Activated T-cell treated with anti-CD3 and anti-CD28 coated beads, Interleukin-2, amount 50 U/mL, for 72 hours (primary cell): Measurements from ENCODE around the gene KCNT1. TPM values are rescaled to one million over a fixed set of nuclear protein-coding genes. Genes with fewer than 3 reads are reported as not detected.

Experiments
- ATAC-seq, 2 donors: fragments of 150-1000 bp; cut with Tn5 transposase; replicated peaks in 1 of 2; 2 replicates each; pipeline ENCODE4 v1.10.0; 2021; ENCODE audit warnings: moderate library complexity in 2 of 2, mild to moderate bottlenecking in 1 of 2
- DNase-seq, 2 donors: peaks; one replicate each; pipeline ENCODE4 v3.0.0; 2021 to 2022; ENCODE audit warnings: mixed read lengths in 1 of 2
- H3K27ac Mint-ChIP-seq: one replicate; pipeline ENCODE4 v1.8.0; 2022; ENCODE audit warnings: mild to moderate bottlenecking, moderate library complexity, mixed read lengths
- H3K27me3 Mint-ChIP-seq: one replicate; pipeline ENCODE4 v1.8.0; 2022; ENCODE audit warnings: low read depth, mixed read lengths
- H3K36me3 Mint-ChIP-seq, 2 donors: one replicate each; pipeline ENCODE4 v1.8.0; 2022; ENCODE audit warnings: mixed read lengths in 2 of 2, mild to moderate bottlenecking in 1 of 2; ENCODE audit not compliant: insufficient read depth in 2 of 2
- H3K4me1 Mint-ChIP-seq: one replicate; pipeline ENCODE4 v1.8.0; 2022; ENCODE audit warnings: low read depth, mixed read lengths
- H3K4me3 Mint-ChIP-seq, 2 donors: one replicate each; pipeline ENCODE4 v1.8.0; 2022; ENCODE audit warnings: mild to moderate bottlenecking in 2 of 2, mixed read lengths in 2 of 2, moderate library complexity in 2 of 2
- H3K9me3 Mint-ChIP-seq, 2 donors: one replicate each; pipeline ENCODE4 v1.8.0; 2022; ENCODE audit warnings: mixed read lengths in 2 of 2
- total RNA-seq, 2 donors: library from RNA; stranded (reverse); gene quantifications; one replicate each; pipeline ENCODE4 v1.2.3, GENCODE V29; 2022

KCNT1 gene
- total RNA-seq, 2 donors from 2014 or later = not detected

DNA sequence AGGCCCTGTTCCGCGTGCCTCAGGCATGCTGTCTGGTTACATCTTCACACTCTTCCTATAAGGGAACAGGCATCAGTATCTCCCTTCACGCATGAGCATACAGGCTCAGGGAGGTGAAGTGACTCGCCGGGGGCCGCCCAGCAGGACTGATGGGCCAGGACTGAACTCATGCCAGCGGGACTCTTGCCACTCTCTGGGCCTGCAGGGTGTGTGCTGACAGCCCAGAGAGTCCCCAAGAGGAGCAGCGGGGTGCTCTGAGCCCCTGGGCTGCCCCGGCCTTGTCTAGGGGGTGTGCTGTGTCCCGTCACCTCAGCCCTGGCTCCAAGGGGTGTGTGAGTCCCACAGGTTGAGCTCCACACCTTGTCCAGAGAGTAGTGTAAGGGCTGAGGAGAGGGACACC lies 9.9 kb downstream of the KCNT1 start:
- ATAC-seq = no peak
- H3K4me1 Mint-ChIP-seq = no peaks in the 10 kb centered on the region
- no peak for DNase-seq
- no peak overlapping the region for H3K4me3 Mint-ChIP-seq
- H3K9me3 Mint-ChIP-seq = no peaks in the 10 kb centered on the region
- H3K27ac Mint-ChIP-seq = no peak overlapping the region
- H3K27me3 Mint-ChIP-seq = peaks cover 23% of the 10 kb centered on the region
- no peaks in the 10 kb centered on the region for H3K36me3 Mint-ChIP-seq

DNA sequence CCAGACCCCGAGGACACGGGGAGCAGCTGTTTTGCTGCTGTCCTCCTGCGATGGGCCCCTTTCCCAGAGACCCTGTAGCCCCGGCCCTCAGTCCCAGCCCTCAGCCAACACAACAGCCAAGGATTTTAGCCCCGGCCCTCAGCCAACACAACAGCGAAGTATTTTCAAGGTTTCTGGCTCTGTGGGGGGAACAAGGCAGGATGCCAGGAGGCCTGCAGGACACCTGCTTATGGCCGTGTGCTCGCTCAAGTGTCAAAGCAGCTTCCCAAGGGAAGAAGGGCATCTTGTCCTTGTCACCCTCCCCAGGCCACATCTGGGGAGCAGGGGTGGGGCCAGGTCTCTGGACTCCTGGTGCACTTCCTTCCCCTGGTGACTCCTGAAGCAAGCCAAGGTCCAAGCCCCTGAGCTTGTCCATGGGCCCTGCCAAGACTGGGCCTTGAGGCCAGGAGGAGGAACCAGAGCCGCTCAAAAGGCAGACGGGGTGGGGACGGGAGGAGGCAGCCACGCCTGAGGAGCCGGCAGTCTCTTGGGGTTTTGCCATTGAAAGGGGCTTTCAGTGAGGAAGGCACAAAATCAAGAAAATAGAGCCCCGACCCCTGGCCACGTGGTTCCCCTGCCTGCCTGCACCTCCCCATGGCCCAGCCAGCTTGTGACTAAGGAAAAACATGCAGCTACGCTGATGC lies 10.8 kb downstream of the KCNT1 start:
- Mint-ChIP-seq H3K27me3 (peaks cover 27% of the 10 kb centered on the region), H3K4me3 (no peak overlapping the region), H3K4me1 (no peaks in the 10 kb centered on the region), H3K9me3 (no peaks in the 10 kb centered on the region), H3K27ac (no peak overlapping the region), H3K36me3 (no peaks in the 10 kb centered on the region)
- DNase-seq = no peak
- no peak for ATAC-seq

DNA sequence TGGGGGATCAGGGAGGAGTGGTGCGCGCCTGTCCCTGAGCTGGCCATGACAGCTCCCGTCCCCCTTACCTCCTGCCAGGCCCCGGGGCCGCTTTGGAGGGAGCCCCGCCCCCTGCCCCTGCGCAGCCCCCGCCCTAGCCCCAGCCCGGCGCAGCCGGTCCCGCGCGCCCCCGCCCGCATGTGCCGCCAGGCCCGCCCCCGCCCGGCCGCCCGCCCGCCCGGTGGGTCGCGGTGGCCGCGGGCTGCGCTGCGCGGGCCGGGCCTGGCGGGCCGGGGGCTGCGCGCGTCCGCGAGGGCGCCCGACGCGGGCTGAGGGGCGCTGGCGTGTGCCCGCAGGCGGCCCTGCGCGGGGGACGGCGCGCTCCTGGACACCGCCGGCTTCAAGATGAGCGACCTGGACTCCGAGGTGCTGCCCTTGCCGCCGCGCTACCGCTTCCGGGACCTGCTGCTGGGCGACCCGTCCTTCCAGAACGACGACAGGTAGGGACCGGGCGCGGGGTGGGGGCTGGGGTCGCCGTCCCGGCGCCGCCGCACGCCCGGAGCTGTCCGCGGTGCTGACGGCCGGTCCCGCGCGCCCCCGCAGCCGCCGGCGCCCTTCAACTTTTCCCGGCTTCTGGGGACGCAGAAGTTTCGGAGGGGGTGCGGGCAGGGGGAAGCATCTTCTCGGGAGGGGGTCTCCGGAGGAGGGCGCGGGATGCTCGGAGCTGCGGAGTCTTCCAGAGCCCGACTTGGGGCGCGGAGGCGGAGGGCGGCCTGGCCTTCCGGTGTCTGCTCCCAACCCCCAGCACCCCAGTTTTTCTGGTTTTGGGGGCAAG lies 12.5 kb downstream of the KCNT1 start:
- Mint-ChIP-seq H3K4me1 (no peaks in the 10 kb centered on the region), H3K27ac (no peak overlapping the region), H3K9me3 (no peaks in the 10 kb centered on the region), H3K36me3 (no peaks in the 10 kb centered on the region), H3K4me3 (no peak overlapping the region), H3K27me3 (peaks cover 27% of the 10 kb centered on the region)
- no peak for DNase-seq
- no peak for ATAC-seq

DNA sequence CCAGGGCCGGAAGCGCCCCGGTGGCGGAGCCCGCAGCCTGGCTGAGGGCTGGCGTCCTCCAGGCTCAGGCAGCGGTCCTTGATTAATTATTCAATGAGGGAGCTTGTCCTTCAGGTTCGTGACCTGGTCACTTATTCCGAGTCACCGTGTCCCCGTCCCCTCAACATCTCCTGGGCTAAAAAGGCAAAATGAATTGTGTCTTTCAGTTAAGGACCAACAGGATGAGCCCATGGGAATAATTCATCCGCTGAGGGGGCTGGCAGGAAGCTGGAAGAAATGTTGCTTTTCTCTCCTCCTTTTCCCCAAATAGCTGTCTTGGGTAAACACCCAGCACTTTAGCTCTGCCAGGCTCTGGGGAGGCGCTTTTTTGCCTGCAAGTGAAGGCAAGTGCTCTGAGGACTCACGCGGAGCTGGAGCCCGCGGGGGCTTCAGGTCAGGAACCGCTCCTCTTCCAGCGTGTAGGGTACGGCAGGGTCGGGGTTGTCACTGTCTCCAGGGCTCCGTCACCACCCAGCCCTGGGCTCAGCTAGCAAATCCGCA lies 13.1 kb downstream of the KCNT1 start:
- no peak for DNase-seq
- no peak for ATAC-seq
- no peak overlapping the region for H3K27ac Mint-ChIP-seq
- no peaks in the 10 kb centered on the region for H3K36me3 Mint-ChIP-seq
- no peak overlapping the region for H3K4me3 Mint-ChIP-seq
- H3K9me3 Mint-ChIP-seq = no peaks in the 10 kb centered on the region
- no peaks in the 10 kb centered on the region for H3K4me1 Mint-ChIP-seq
- peaks cover 27% of the 10 kb centered on the region for H3K27me3 Mint-ChIP-seq

DNA sequence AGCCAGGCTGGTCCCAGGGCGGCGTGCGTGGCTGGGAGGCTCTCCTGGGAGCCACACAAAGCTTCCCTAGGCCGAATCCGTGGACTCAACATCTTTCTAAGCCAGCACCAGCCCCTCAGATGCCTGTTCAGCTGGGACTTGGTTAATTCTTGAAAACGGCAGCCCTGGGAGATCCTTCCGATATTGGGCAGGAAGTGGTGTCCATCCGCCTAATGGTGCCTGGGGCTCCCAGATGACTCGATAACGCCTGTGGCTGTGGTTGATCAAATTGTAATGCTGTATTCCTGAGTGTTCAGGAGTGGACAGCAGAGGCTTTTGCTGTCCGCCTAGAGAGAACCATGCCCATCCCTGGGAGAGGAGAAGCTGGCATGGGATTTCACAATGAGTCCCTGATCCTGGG lies 14.1 kb downstream of the KCNT1 start:
- Mint-ChIP-seq H3K4me3 (no peak overlapping the region), H3K9me3 (no peaks in the 10 kb centered on the region), H3K4me1 (no peaks in the 10 kb centered on the region), H3K36me3 (no peaks in the 10 kb centered on the region), H3K27me3 (peaks cover 27% of the 10 kb centered on the region), H3K27ac (no peak overlapping the region)
- ATAC-seq (no peak), DNase-seq (no peak)

DNA sequence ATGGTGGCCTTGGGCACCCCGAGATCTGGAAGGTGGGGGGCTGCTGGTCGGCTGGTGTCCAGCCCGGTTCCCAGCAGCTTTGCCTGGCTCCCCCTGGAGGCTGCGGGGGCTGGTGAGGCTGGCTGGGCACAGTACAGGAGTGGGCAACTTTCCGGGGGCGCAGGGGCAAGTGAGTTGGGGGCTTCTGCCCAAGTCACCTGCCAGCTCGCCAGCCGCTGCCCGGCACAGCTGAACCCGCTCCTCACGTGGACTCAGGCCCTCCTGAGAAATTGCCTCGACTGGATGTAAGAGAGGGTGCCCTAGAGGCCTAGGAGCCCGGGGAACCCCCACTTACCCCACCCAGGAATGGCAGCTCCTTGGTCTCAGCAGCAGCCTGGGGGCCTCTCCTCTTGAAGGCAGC lies 15.4 kb downstream of the KCNT1 start:
- no peaks in the 10 kb centered on the region for H3K36me3 Mint-ChIP-seq
- H3K4me1 Mint-ChIP-seq = no peaks in the 10 kb centered on the region
- no peak for DNase-seq
- no peak overlapping the region for H3K4me3 Mint-ChIP-seq
- ATAC-seq = no peak
- peaks cover 27% of the 10 kb centered on the region for H3K27me3 Mint-ChIP-seq
- H3K27ac Mint-ChIP-seq = no peak overlapping the region
- no peaks in the 10 kb centered on the region for H3K9me3 Mint-ChIP-seq

DNA sequence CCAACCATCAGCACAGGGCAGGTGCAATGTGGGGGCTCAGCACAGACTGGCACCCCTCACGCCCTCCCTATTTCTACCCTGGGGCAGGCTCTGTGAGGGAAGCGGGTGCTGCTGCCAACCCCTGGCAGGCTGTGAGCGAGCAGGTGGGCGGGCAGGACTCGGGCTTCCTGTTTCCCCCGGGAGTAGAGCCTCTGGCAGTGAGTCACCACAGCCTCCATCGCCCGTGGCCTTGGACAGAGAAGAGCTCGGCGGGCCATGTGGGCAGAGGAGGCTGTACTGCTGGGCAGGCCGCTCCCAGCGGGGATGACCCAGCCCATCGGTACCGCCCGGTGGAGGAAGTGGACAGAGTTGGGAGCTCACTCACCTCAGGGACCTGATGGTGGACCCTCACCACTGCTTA lies 16.6 kb downstream of the KCNT1 start:
- H3K27ac Mint-ChIP-seq = no peak overlapping the region
- peaks cover 26% of the 10 kb centered on the region for H3K27me3 Mint-ChIP-seq
- no peak overlapping the region for H3K4me3 Mint-ChIP-seq
- H3K36me3 Mint-ChIP-seq = no peaks in the 10 kb centered on the region
- H3K9me3 Mint-ChIP-seq = no peaks in the 10 kb centered on the region
- DNase-seq (no peak), ATAC-seq (no peak)
- H3K4me1 Mint-ChIP-seq = no peaks in the 10 kb centered on the region

DNA sequence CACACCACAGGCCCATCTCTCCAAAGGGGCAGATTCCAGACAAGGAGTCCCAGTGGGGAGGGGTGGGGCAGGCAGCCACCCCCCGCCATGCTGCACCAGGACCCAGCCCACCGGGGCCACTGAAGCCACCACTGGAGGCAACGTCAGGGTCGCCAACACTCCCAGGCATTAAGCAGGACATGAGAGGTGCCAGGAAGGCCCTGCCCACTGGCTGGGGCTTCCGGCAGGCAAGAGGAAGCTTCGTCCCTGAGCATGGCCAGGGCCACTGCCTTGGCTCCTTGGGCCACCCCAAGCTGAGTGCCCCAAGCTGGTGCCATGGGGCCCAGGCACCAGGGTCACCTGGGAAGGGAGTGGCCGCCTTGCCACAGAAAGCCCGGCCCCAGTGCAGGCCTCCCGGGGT lies 17.5 kb downstream of the KCNT1 start:
- Mint-ChIP-seq H3K27me3 (peaks cover 22% of the 10 kb centered on the region), H3K9me3 (no peaks in the 10 kb centered on the region), H3K4me3 (no peak overlapping the region), H3K36me3 (no peaks in the 10 kb centered on the region), H3K4me1 (no peaks in the 10 kb centered on the region), H3K27ac (no peak overlapping the region)
- DNase-seq = no peak
- ATAC-seq = no peak

DNA sequence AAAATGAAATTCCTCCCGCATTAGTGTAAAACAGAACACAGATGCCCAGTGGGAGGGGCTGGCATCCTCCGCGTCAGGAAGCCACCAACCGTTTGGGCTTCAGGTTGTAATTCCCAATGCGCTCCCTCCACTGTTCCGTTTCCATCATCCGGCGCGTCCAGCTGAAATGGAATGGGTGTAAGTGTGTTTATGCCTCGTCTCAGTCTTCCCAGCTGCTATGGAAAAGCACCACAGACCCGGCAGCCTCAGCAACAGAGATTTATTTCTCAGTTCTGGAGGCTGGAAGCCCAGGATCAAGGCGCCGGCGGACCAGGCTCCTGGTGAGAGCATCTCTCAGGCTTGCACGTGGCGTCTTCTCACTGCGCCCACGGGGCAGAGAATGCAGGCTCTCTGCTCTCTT lies 20.4 kb downstream of the KCNT1 start:
- Mint-ChIP-seq H3K27ac (no peak overlapping the region), H3K9me3 (no peaks in the 10 kb centered on the region), H3K27me3 (no peaks in the 10 kb centered on the region), H3K4me1 (no peaks in the 10 kb centered on the region), H3K36me3 (no peaks in the 10 kb centered on the region), H3K4me3 (no peak overlapping the region)
- no peak for ATAC-seq
- DNase-seq = no peak

DNA sequence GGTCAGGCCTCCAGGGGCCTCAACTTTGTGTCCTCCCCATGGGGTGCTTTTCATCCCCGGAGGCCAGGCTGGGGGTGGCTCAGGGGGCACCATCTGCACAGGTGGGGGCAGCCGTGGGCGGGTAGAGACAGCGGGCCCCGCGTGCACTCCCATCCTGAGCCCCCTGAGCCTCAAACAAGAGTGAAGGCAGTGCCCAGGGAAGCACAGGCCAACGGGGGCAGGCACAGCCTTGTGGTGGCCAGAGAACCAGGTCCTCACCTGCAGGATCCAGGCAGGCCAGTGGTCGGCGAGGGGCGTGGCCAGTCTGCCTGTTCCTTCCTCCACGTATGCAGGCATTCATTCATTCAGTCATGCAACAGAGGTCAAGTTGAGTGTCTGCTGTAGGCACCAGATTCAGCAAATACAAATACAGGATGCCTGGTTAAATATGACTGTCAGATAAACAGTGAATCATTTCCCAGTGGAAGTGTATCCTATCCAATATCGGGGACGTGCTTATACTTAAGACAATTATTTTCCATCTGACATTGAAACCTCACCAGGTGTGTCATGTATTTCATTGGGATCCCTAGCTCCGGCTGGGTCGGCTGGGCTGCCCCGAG lies 22.3 kb downstream of the KCNT1 start:
- no peaks in the 10 kb centered on the region for H3K36me3 Mint-ChIP-seq
- no peak overlapping the region for H3K27ac Mint-ChIP-seq
- no peaks in the 10 kb centered on the region for H3K4me1 Mint-ChIP-seq
- no peak overlapping the region for H3K4me3 Mint-ChIP-seq
- no peaks in the 10 kb centered on the region for H3K9me3 Mint-ChIP-seq
- no peak for DNase-seq
- ATAC-seq = no peak
- H3K27me3 Mint-ChIP-seq = no peaks in the 10 kb centered on the region

DNA sequence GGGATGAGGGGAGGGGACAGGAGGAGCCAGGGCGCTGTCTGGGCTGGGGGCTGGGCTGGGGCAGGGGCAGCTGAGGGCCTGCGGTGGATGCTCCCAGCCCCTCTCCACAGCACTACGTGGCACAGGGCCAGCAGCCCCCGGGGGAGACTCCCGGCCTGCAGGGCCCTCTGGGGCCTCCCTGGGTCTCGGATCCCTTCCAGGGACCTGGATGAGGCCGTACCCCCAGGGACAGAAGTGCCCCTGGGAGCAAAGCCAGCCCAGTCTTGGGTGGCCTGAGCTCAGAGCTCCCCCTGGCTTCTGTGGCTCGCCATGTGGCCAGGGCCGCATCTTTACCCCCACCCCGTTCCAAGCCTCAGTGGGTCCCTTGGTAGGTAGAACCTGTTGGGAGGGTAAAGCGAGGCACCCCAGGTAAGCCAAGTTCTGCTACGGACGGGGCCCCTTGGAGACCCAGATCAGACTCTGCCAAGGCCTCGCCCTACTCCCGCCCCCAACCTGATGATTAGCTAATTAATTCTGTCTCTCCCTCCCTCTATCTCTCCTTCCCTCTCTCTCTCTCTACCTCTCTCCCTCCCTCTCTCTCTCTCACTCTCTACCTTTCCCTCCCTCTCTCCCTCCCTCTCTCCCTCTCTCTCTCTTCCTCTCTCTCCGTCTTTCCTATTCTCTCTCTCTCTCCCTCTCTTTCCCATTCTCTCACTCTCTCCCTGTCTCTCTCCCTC lies 24.3 kb downstream of the KCNT1 start:
- H3K36me3 Mint-ChIP-seq = peaks cover 0 to 2% of the 10 kb centered on the region in 2 donors
- peaks cover 0 to 2% of the 10 kb centered on the region in 2 donors for H3K9me3 Mint-ChIP-seq
- ATAC-seq = no peak
- H3K27ac Mint-ChIP-seq = no peak overlapping the region
- H3K4me3 Mint-ChIP-seq = no peak overlapping the region
- H3K27me3 Mint-ChIP-seq = no peaks in the 10 kb centered on the region
- DNase-seq = no peak
- H3K4me1 Mint-ChIP-seq = no peaks in the 10 kb centered on the region

DNA sequence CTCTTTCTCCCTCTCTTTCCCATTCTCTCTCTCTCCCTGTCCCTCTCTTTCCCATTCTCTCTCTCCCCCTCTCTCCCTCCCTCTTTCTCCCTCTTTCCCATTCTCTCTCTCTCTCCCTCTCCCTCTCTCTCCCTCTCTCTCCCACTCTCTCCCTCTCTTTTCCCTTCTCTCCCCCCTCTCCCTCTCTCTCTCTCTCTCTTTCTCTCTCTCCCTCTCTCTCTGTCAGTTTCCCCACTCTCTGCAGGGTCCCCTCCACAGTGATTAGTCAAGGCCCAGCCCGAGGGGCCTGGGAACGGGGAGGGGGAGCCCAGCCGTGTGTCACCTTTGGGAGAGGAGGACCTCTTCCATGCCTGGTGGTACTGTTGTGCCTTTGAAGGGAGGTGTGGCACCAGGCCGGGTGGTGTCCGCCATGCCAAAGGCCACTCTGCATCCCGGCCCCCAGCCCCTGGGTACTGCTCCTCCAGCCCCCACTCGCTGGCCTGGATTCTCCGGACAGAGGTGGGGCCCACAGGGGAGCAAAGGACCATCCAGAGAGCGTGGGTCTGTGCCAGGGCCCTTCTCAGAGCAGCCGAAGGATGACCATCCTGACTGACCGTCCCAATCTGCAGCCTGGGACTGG lies 25.4 kb downstream of the KCNT1 start:
- Mint-ChIP-seq H3K36me3 (peaks cover 0 to 8% of the 10 kb centered on the region in 2 donors), H3K4me3 (no peak overlapping the region), H3K9me3 (peaks cover 0 to 9% of the 10 kb centered on the region in 2 donors), H3K27me3 (no peaks in the 10 kb centered on the region), H3K27ac (no peak overlapping the region), H3K4me1 (no peaks in the 10 kb centered on the region)
- ATAC-seq (no peak), DNase-seq (no peak)
